ENCODE data around the gene NRP2. TPM values are rescaled to one million over a fixed set of nuclear protein-coding genes. Genes with fewer than 3 reads are reported as not detected.

The NRP2 gene
- total and polyA plus RNA-seq, 9 donors: 47.9 to 143 (median 106) TPM

- intact Hi-C loops (cut with DNase I): no loop called here
- Histone ChIP-seq H3K27ac (no peak overlapping the region), H3K36me3 (no peaks in the 10 kb centered on the region), H3K9me3 (no peaks in the 10 kb centered on the region), H3K27me3 (no peaks in the 10 kb centered on the region), H3K4me1 (ENCODE audit: insufficient read depth) (no peaks in the 10 kb centered on the region), H3K4me3 (no peak overlapping the region)
- no peak for DNase-seq
- TF ChIP-seq POLR2A (IDR thresholded peaks at IDR 0.05) (no peak), CTCF (IDR thresholded peaks at IDR 0.05) (no peak), EP300 (IDR thresholded peaks at IDR 0.05) (no peak)
- WGBS, 3 donors: 93 to 98% (median 94%) methylated on average over 5 of the region's 5 CpGs
Observed at GRCh38 chr2:205661281-205661680, 21.0 kb upstream of the NRP2 start.

GRCh38 chr2:205662206-205662965 is 19.9 kb upstream of the NRP2 start:
- TF ChIP-seq EP300 (IDR thresholded peaks at IDR 0.05) (no peak), CTCF (IDR thresholded peaks at IDR 0.05) (no peak), POLR2A (IDR thresholded peaks at IDR 0.05) (no peak)
- Histone ChIP-seq H3K9me3 (no peaks in the 10 kb centered on the region), H3K27ac (no peak overlapping the region), H3K4me1 (ENCODE audit: insufficient read depth) (no peaks in the 10 kb centered on the region), H3K27me3 (no peaks in the 10 kb centered on the region), H3K36me3 (no peaks in the 10 kb centered on the region), H3K4me3 (no peak overlapping the region)
- 88 to 95% (median 94%) methylated on average over 3 of the region's 3 CpGs for WGBS, 3 donors
- DNase-seq: no peak
- intact Hi-C loops (cut with DNase I): no loop called here

GRCh38 chr2:205665791-205666190 is 16.5 kb upstream of the NRP2 start:
- Histone ChIP-seq H3K4me1 (ENCODE audit: insufficient read depth) (no peaks in the 10 kb centered on the region), H3K36me3 (no peaks in the 10 kb centered on the region), H3K27ac (no peak overlapping the region), H3K4me3 (no peak overlapping the region), H3K9me3 (no peaks in the 10 kb centered on the region), H3K27me3 (no peaks in the 10 kb centered on the region)
- no peak for DNase-seq
- 89 to 95% (median 91%) methylated on average over 2 of the region's 2 CpGs for WGBS, 3 donors
- TF ChIP-seq CTCF (IDR thresholded peaks at IDR 0.05) (no peak), EP300 (IDR thresholded peaks at IDR 0.05) (no peak), POLR2A (IDR thresholded peaks at IDR 0.05) (no peak)
- intact Hi-C loops (cut with DNase I): no loop called here

GRCh38 chr2:205670292-205670691 is 12.0 kb upstream of the NRP2 start:
- DNase-seq: no peak
- no peak for TF ChIP-seq CTCF (IDR thresholded peaks at IDR 0.05)
- no peak for TF ChIP-seq EP300 (IDR thresholded peaks at IDR 0.05)
- no peak for TF ChIP-seq POLR2A (IDR thresholded peaks at IDR 0.05)
- intact Hi-C loops (cut with DNase I): loop anchor here in 2 of 4 donors (10.0 kb wide), 2 partner anchors 975 to 1345 kb away; no protein-coding TSS in a partner anchor
- Histone ChIP-seq H3K27ac (no peak overlapping the region), H3K36me3 (no peaks in the 10 kb centered on the region), H3K4me1 (ENCODE audit: insufficient read depth) (no peaks in the 10 kb centered on the region), H3K4me3 (no peak overlapping the region), H3K9me3 (no peaks in the 10 kb centered on the region), H3K27me3 (no peaks in the 10 kb centered on the region)
- WGBS, 3 donors: 89 to 98% (median 90%) methylated on average over 2 of the region's 2 CpGs

Data from ovary (tissue), 9 donors.